ENCODE data around the gene PARVA. TPM values are rescaled to one million over a fixed set of nuclear protein-coding genes. Genes with fewer than 3 reads are reported as not detected.

Gene PARVA
- total RNA-seq, 1 experiment from 2014 or later, result 18.1 TPM

DNA sequence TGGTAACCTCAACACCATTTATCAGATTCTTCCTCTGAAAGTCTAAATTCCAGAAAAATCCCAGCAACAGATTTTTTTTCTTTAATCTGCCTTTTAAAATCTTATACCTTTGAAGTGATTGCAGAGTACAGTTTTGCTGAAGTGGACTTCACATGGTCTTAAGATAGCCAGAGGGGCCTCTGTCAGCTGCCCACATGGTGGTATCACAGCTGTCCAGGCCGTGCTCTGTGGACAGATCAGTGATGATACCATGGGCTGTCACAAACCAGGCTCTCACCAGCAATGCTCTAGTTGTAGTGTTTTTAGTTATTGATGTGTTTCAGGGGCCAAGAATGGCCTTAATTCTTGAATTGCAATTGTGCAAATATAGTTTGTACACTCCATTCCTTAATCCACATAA lies 44.0 kb downstream of the PARVA start:
- H3K4me3 Mint-ChIP-seq, result no peak overlapping the region
- Histone ChIP-seq H3K56ac (ENCODE audit: insufficient read length, low read depth, low read length) (no peak overlapping the region), H3K9ac (ENCODE audit: extremely low read depth, insufficient read length, low read length) (no peak overlapping the region), H2BK12ac (ENCODE audit: insufficient read length, low read depth, low read length) (no peak overlapping the region), H3T11ph (ENCODE audit: low read length) (no peak overlapping the region), H3K27ac (ENCODE audit: insufficient read length, low read depth, low read length) (no peak overlapping the region), H3K14ac (ENCODE audit: insufficient read depth, low read length) (no peak overlapping the region), H2BK15ac (ENCODE audit: low read depth, low read length) (no peak overlapping the region), H2BK120ac (ENCODE audit: low read depth, low read length, poor library complexity, severe bottlenecking) (no peak overlapping the region), H3K4ac (ENCODE audit: low read depth, low read length) (no peak overlapping the region), H3K4me1 (ENCODE audit: insufficient read depth, low read length) (peaks cover 2% of the 10 kb centered on the region; the same call in 1 of the 2 replicates), H3K4me2 (ENCODE audit: insufficient read depth, insufficient read length, low read length) (no peak overlapping the region), H4K5ac (ENCODE audit: insufficient read length, low read depth, low read length) (no peak overlapping the region), H3K23me2 (ENCODE audit: insufficient read length, low read depth, low read length, poor library complexity, severe bottlenecking) (no peaks in the 10 kb centered on the region), H2BK20ac (ENCODE audit: low read depth, low read length, poor library complexity, severe bottlenecking) (no peak overlapping the region), H4K20me1 (ENCODE audit: control insufficient read depth, insufficient read depth, insufficient read length) (no peaks in the 10 kb centered on the region), H4K8ac (replicated peaks; ENCODE audit: insufficient read length, low read depth, low read length) (no peak overlapping the region), H2AK5ac (ENCODE audit: insufficient read length, low read length) (no peak overlapping the region), H3K79me2 (ENCODE audit: insufficient read depth, low read length) (no peaks in the 10 kb centered on the region), H2AFZ (ENCODE audit: low read length) (no peak overlapping the region), H3K9me3 (ENCODE audit: control insufficient read depth, low read depth, low read length) (no peaks in the 10 kb centered on the region), H3K23ac (ENCODE audit: insufficient read length, low read depth, low read length) (no peak overlapping the region), H3K18ac (ENCODE audit: insufficient read length, low read depth, low read length) (no peak overlapping the region), H2BK5ac (ENCODE audit: insufficient read length, low read length) (no peak overlapping the region), H4K91ac (ENCODE audit: insufficient read length, low read depth, low read length) (no peak overlapping the region), H3K27me3 (ENCODE audit: insufficient read depth, low read length) (no peaks in the 10 kb centered on the region), H3K79me1 (ENCODE audit: insufficient read depth, low read depth, low read length, poor library complexity, severe bottlenecking) (no peaks in the 10 kb centered on the region)
- H3K36me3 Mint-ChIP-seq (ENCODE audit: insufficient read depth in 1 of 3, low read depth in 3 of 3), result no peaks in the 10 kb centered on the region; a peak in 1 of 7 replicates
- no peak overlapping the region for H3K27ac Mint-ChIP-seq
- H3K27me3 Mint-ChIP-seq (ENCODE audit: low read depth), result no peaks in the 10 kb centered on the region
- no CpG with 5 or more reads among the region's 1 CpG for WGBS (ENCODE audit: extremely low coverage, insufficient read length, low lambda C conversion rate)
- no peak for TF ChIP-seq CTCF (conservative IDR thresholded peaks at IDR 0.05)
- H3K4me1 Mint-ChIP-seq, result peaks cover 0 to 8% of the 10 kb centered on the region in 2 experiments; a peak in 2 of 4 replicates
- no peak for DNase-seq
- no peaks in the 10 kb centered on the region for H3K9me3 Mint-ChIP-seq
